Neural cell (in vitro differentiated cells): ENCODE data around the gene GOLGA6A. TPM values are rescaled to one million over a fixed set of nuclear protein-coding genes. Genes with fewer than 3 reads are reported as not detected.
A peak's percentile ranks its signal among the peaks of the same experiment; 100 is the strongest.
"Not testable (repeated sequence)": the region's sequence is repeated elsewhere in the genome, so short reads cannot be mapped to it uniquely, and the experiment has no call there.

Experiments
- H2AFZ ChIP-seq: fragments of 200-600, 300-800 bp; sonication (generic), shearing (Covaris generic); 2 replicates; pipeline ENCODE4 v1.6.0; 2014; ENCODE audit warnings: low read depth, mild to moderate bottlenecking, antibody characterized with exemption, low read length, moderate library complexity
- H3F3A ChIP-seq: fragments of 200-600 bp; shearing (Covaris generic); 2 replicates; pipeline ENCODE4 v1.6.1; 2016; ENCODE audit warnings: mild to moderate bottlenecking, moderate library complexity, mixed read lengths, antibody characterized with exemption, low read length; ENCODE audit not compliant: insufficient read depth, poor library complexity, severe bottlenecking
- H3K27ac ChIP-seq: fragments of 200-600, 300-800 bp; sonication (generic), shearing (Covaris generic); 2 replicates; pipeline ENCODE4 v1.5.1; 2014; ENCODE audit warnings: mild to moderate bottlenecking, low read length, moderate library complexity
- H3K27me3 ChIP-seq: fragments of 300-800, 200-600 bp; sonication (generic), shearing (Covaris generic); 2 replicates; pipeline ENCODE4 v1.6.0; 2014; ENCODE audit warnings: mild to moderate bottlenecking, low read depth, low read length, moderate library complexity; ENCODE audit not compliant: insufficient read depth
- H3K36me3 ChIP-seq: fragments of 300-800, 200-600 bp; sonication (generic), shearing (Covaris generic); 2 replicates; pipeline ENCODE4 v1.5.1; 2014; ENCODE audit warnings: mild to moderate bottlenecking, antibody characterized with exemption, low read length, moderate library complexity; ENCODE audit not compliant: insufficient read depth
- H3K4me2 ChIP-seq: fragments of 300-800, 200-600 bp; sonication (generic), shearing (Covaris generic); 2 replicates; pipeline ENCODE4 v1.6.0; 2014; ENCODE audit warnings: mild to moderate bottlenecking, low read length
- H3K4me3 ChIP-seq: fragments of 300-800, 200-600 bp; sonication (generic), shearing (Covaris generic); 2 replicates; pipeline ENCODE4 v1.5.1; 2014; ENCODE audit warnings: mild to moderate bottlenecking, low read length, moderate library complexity
- H3K79me2 ChIP-seq: fragments of 200-600 bp; shearing (Covaris generic); replicated peaks from 2 replicates; pipeline ENCODE4 v1.6.0; 2014; ENCODE audit warnings: mild to moderate bottlenecking, low read length, moderate library complexity; ENCODE audit not compliant: insufficient read depth
- H3K9ac ChIP-seq: fragments of 300-800, 200-600 bp; sonication (generic), shearing (Covaris generic); 2 replicates; pipeline ENCODE4 v1.6.1; 2016; ENCODE audit warnings: mild to moderate bottlenecking, low read length, mixed read lengths
- H3K9me2 ChIP-seq: fragments of 200-600 bp; shearing (Covaris generic); 2 replicates; pipeline ENCODE4 v1.6.1; 2016; ENCODE audit warnings: mild to moderate bottlenecking, low read length, mixed read lengths; ENCODE audit not compliant: insufficient read depth
- H3K9me3 ChIP-seq: fragments of 200-600, 300-800 bp; sonication (generic), shearing (Covaris generic); 2 replicates; pipeline ENCODE4 v1.6.1; 2016; ENCODE audit warnings: mild to moderate bottlenecking, mixed run types, low read length, moderate library complexity, mixed read lengths
- H4K20me1 ChIP-seq: fragments of 200-600 bp; shearing (Covaris generic); 2 replicates; pipeline ENCODE4 v1.6.1; 2016; ENCODE audit warnings: mild to moderate bottlenecking, mixed run types; ENCODE audit not compliant: insufficient read depth
- CTCF ChIP-seq: fragments of 450-650 bp; IDR thresholded peaks from 2 replicates; pipeline ENCODE4 v1.5.1; 2014; ENCODE audit warnings: antibody characterized with exemption, mild to moderate bottlenecking, moderate library complexity; ENCODE audit not compliant: poor library complexity, severe bottlenecking
- EP300 ChIP-seq: fragments of 450-650 bp; conservative IDR thresholded peaks from 2 replicates; pipeline ENCODE4 v1.6.1; 2014; ENCODE audit warnings: antibody characterized with exemption, mild to moderate bottlenecking, moderate library complexity; ENCODE audit not compliant: poor library complexity, severe bottlenecking
- EZH2 ChIP-seq: fragments of 200-600, 300-800 bp; shearing (Covaris generic), sonication (generic); IDR thresholded peaks from 2 replicates; pipeline ENCODE4 v1.6.1; 2014; ENCODE audit warnings: antibody characterized with exemption, low read length, borderline replicate concordance, mild to moderate bottlenecking; ENCODE audit not compliant: insufficient read depth, poor library complexity, severe bottlenecking
- MXI1 ChIP-seq: fragments of 450-650 bp; conservative IDR thresholded peaks from 2 replicates; pipeline ENCODE4 v1.6.1; 2014; ENCODE audit warnings: antibody characterized with exemption, mild to moderate bottlenecking; ENCODE audit not compliant: poor library complexity, severe bottlenecking
- POLR2AphosphoS5 ChIP-seq: IDR thresholded peaks from 2 replicates; pipeline ENCODE4 v1.6.1; 2012
- RAD21 ChIP-seq: fragments of 450-650 bp; conservative IDR thresholded peaks from 2 replicates; pipeline ENCODE4 v1.6.1; 2014; ENCODE audit warnings: antibody characterized with exemption, mild to moderate bottlenecking, moderate library complexity
- REST ChIP-seq: IDR thresholded peaks from 2 replicates; pipeline ENCODE4 v1.6.1; 2012; ENCODE audit warnings: borderline replicate concordance
- SMC3 ChIP-seq: fragments of 450-650 bp; conservative IDR thresholded peaks from 2 replicates; pipeline ENCODE4 v1.6.1; 2014; ENCODE audit warnings: antibody characterized with exemption, mild to moderate bottlenecking, moderate library complexity; ENCODE audit not compliant: poor library complexity
- TAF1 ChIP-seq: IDR thresholded peaks from 2 replicates; pipeline ENCODE4 v1.6.1; 2012; ENCODE audit warnings: low read depth
- polyA minus RNA-seq: library from RNA; depleted of rRNA, polyadenylated mRNA; stranded (reverse); fragments of >200 nt; gene quantifications from 2 replicates; pipeline ENCODE4 v1.2.3, GENCODE V29; 2014
- polyA plus RNA-seq: library from polyadenylated mRNA; depleted of rRNA; stranded (reverse); fragments of >200 nt; gene quantifications from 2 replicates; pipeline ENCODE4 v1.2.3, GENCODE V29; 2014

The GOLGA6A gene
- 0.50 TPM in 2 replicates for polyA plus RNA-seq
- 0.12 and 0.24 TPM in 2 replicates for polyA minus RNA-seq

- not testable (repeated sequence) for H3K9me2 ChIP-seq, H3F3A ChIP-seq, H3K36me3 ChIP-seq, H4K20me1 ChIP-seq, H3K27ac ChIP-seq, H2AFZ ChIP-seq, H3K27me3 ChIP-seq, H3K9ac ChIP-seq, H3K4me3 ChIP-seq, H3K4me2 ChIP-seq, H3K9me3 ChIP-seq, H3K79me2 ChIP-seq
Observed at GRCh38 chr15:74082450-74082849, at the start of gene GOLGA6A. Gene GOLGA6A, minus strand, starts transcription at chr15:74082550. Its CDS starts 41 bp downstream, at chr15:74082509.

GRCh38 chr15:74131628-74132413, 49.5 kb upstream of the GOLGA6A start:
- TF ChIP-seq RAD21 (no peak), MXI1 (no peak), CTCF (no peak), TAF1 (no peak), SMC3 (no peak), REST (peak; percentile 79), EP300 (no peak), POLR2AphosphoS5 (peak; percentile 10), EZH2 (no peak)
- Histone ChIP-seq H4K20me1 (no peaks in the 10 kb centered on the region), H3K79me2 (peaks cover 89% of the 10 kb centered on the region), H3K27ac (peak overlapping the region; percentile 100), H2AFZ (no peak overlapping the region), H3K27me3 (no peaks in the 10 kb centered on the region), H3K9ac (peak overlapping the region; percentile 100), H3K9me2 (no peaks in the 10 kb centered on the region), H3K9me3 (peaks cover 30% of the 10 kb centered on the region), H3K4me3 (peak overlapping the region; percentile 95), H3K36me3 (peaks cover 31% of the 10 kb centered on the region), H3K4me2 (peak overlapping the region; percentile 94), H3F3A (peaks cover 13% of the 10 kb centered on the region)
